ENCODE measurements around the gene CA14. TPM values are rescaled to one million over a fixed set of nuclear protein-coding genes. Genes with fewer than 3 reads are reported as not detected.
"Not testable (repeated sequence)": the region's sequence is repeated elsewhere in the genome, so short reads cannot be mapped to it uniquely, and the experiment has no call there.

Gene CA14
- total RNA-seq, 1 donor from 2014 or later = not detected

DNA sequence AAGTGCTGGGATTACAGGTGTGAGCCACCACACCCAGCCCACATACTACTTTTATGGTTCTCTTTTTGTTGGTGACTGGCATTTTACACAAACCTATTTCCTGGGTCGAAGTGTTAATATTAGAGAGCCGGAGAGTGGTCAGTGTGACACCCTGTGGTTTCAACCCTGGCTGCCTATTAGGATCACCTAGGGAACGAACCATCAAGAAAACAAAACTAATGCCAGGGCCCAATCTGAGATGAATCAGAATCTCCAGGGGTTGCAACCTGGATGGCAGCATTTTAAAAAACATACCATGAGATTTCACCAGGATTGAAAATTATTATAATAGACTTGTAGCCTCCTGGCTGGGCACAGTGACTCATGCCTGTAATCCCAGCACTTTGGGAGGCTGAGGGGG lies 42.1 kb downstream of the CA14 start:
- peaks cover 16% of the 10 kb centered on the region for H3K36me3 Mint-ChIP-seq (ENCODE audit: low read depth)
- no peaks in the 10 kb centered on the region for H3K9me3 Mint-ChIP-seq (ENCODE audit: low read depth)
- no peak for DNase-seq (ENCODE audit: low spot score)
- no peaks in the 10 kb centered on the region for H3K27me3 Mint-ChIP-seq (ENCODE audit: low read depth)
- peaks cover 15% of the 10 kb centered on the region for H3K4me1 Mint-ChIP-seq (ENCODE audit: low read depth)
- no peak for TF ChIP-seq CTCF (IDR thresholded peaks at IDR 0.05)
- H3K27ac Mint-ChIP-seq (ENCODE audit: unreplicated experiment) = no peak overlapping the region
- H3K4me3 Mint-ChIP-seq (ENCODE audit: unreplicated experiment) = no peak overlapping the region

- peaks cover 16% of the 10 kb centered on the region for H3K36me3 Mint-ChIP-seq (ENCODE audit: low read depth)
- no peaks in the 10 kb centered on the region for H3K4me1 Mint-ChIP-seq (ENCODE audit: low read depth)
- no peak for DNase-seq (ENCODE audit: low spot score)
- H3K27ac Mint-ChIP-seq (ENCODE audit: unreplicated experiment) = no peak overlapping the region
- H3K27me3 Mint-ChIP-seq (ENCODE audit: low read depth) = no peaks in the 10 kb centered on the region
- no peak for TF ChIP-seq CTCF (IDR thresholded peaks at IDR 0.05)
- no peak overlapping the region for H3K4me3 Mint-ChIP-seq (ENCODE audit: unreplicated experiment)
- no peaks in the 10 kb centered on the region for H3K9me3 Mint-ChIP-seq (ENCODE audit: low read depth)
Observed at GRCh38 chr1:150302338-150302737, 44.8 kb downstream of the CA14 start.

GRCh38 chr1:150302902-150303301 lies 45.3 kb downstream of the CA14 start:
- Mint-ChIP-seq H3K27ac (ENCODE audit: unreplicated experiment) (no peak overlapping the region), H3K4me3 (ENCODE audit: unreplicated experiment) (no peak overlapping the region), H3K36me3 (ENCODE audit: low read depth) (peaks cover 17% of the 10 kb centered on the region)

GRCh38 chr1:150308585-150308984 lies 51.0 kb downstream of the CA14 start:
- not testable (repeated sequence) for H3K27me3 Mint-ChIP-seq (ENCODE audit: low read depth); H3K4me3 Mint-ChIP-seq (ENCODE audit: unreplicated experiment); DNase-seq (ENCODE audit: low spot score); H3K9me3 Mint-ChIP-seq (ENCODE audit: low read depth); H3K4me1 Mint-ChIP-seq (ENCODE audit: low read depth); H3K27ac Mint-ChIP-seq (ENCODE audit: unreplicated experiment)
- peaks cover 12% of the 10 kb centered on the region for H3K36me3 Mint-ChIP-seq (ENCODE audit: low read depth)

More at GRCh38 chr1:150302902-150303301, 45.3 kb downstream of the CA14 start:
- Mint-ChIP-seq H3K9me3 (ENCODE audit: low read depth) (no peaks in the 10 kb centered on the region), H3K4me1 (ENCODE audit: low read depth) (no peaks in the 10 kb centered on the region), H3K27me3 (ENCODE audit: low read depth) (no peaks in the 10 kb centered on the region)
- TF ChIP-seq CTCF (IDR thresholded peaks at IDR 0.05) = no peak
- DNase-seq (ENCODE audit: low spot score) = no peak

DNA sequence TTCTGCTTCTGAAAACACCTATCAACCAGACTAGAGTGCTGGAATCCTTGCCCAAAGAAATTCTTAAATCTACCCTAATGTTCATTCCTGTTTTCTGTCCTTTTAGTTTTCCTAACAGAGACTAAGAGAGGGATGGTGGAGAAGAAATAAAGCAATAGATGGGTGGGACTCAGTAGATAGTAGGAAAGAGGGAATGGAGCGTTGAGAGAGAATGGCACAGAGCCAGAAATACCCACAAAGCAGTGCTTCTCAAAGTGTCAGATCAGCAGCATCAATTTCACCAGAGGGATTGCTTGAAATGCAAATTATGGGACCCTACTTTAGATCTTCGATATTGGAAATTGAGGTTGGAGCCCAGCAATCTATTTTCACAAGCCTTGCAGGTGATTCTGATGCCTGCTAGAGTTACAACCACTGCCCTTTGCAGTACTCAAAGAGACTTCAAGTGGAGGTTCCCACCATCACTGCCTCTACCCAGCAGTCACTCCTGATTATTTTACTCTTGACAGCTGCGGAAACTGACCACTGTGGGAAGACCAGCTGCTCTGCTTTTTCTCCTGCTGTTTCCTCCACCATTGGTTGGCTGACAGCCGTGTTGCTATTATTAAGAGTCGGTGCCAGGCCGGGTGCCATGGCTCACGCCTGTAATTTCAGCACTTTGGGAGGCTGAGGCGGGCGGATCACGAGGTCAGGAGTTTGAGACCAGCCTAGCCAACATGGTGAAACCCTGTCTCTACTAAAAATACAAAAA lies 52.4 kb downstream of the CA14 start:
- H3K4me3 Mint-ChIP-seq (ENCODE audit: unreplicated experiment) = no peak overlapping the region
- DNase-seq (ENCODE audit: low spot score) = no peak
- H3K4me1 Mint-ChIP-seq (ENCODE audit: low read depth) = no peaks in the 10 kb centered on the region
- H3K27me3 Mint-ChIP-seq (ENCODE audit: low read depth) = no peaks in the 10 kb centered on the region
- H3K9me3 Mint-ChIP-seq (ENCODE audit: low read depth) = no peaks in the 10 kb centered on the region
- peaks cover 12% of the 10 kb centered on the region for H3K36me3 Mint-ChIP-seq (ENCODE audit: low read depth)
- no peak for TF ChIP-seq CTCF (IDR thresholded peaks at IDR 0.05)
- H3K27ac Mint-ChIP-seq (ENCODE audit: unreplicated experiment) = no peak overlapping the region

- H3K27me3 Mint-ChIP-seq (ENCODE audit: low read depth) = no peaks in the 10 kb centered on the region
- TF ChIP-seq CTCF (IDR thresholded peaks at IDR 0.05) = no peak
- DNase-seq (ENCODE audit: low spot score) = no peak
- H3K4me3 Mint-ChIP-seq (ENCODE audit: unreplicated experiment) = no peak overlapping the region
- H3K27ac Mint-ChIP-seq (ENCODE audit: unreplicated experiment) = no peak overlapping the region
- H3K9me3 Mint-ChIP-seq (ENCODE audit: low read depth) = no peaks in the 10 kb centered on the region
- peaks cover 8% of the 10 kb centered on the region for H3K36me3 Mint-ChIP-seq (ENCODE audit: low read depth)
- H3K4me1 Mint-ChIP-seq (ENCODE audit: low read depth) = no peaks in the 10 kb centered on the region
Observed at GRCh38 chr1:150311762-150312161, 54.2 kb downstream of the CA14 start.
